Parathyroid adenoma (tissue), 2 donors: ENCODE measurements around the gene MAN1A2.

Source experiments
- H2AFZ ChIP-seq: fragments of 300-600 bp; sonication (generic); one replicate; pipeline ENCODE4 v1.7.0; 2017; ENCODE audit warnings: antibody characterized with exemption, mild to moderate bottlenecking
- H3K27ac ChIP-seq: fragments of 300-600 bp; sonication (generic); one replicate; pipeline ENCODE4 v1.7.0; 2017
- H3K27me3 ChIP-seq: fragments of 300-600 bp; sonication (generic); one replicate; pipeline ENCODE4 v1.7.0; 2017; ENCODE audit warnings: low read length; ENCODE audit not compliant: control insufficient read depth, insufficient read depth
- H3K36me3 ChIP-seq: fragments of 300-600 bp; sonication (generic); one replicate; pipeline ENCODE4 v1.7.0; 2017; ENCODE audit warnings: low read length; ENCODE audit not compliant: control insufficient read depth, insufficient read depth
- H3K4me1 ChIP-seq: fragments of 300-600 bp; sonication (generic); one replicate; pipeline ENCODE4 v1.7.0; 2017; ENCODE audit warnings: control low read depth
- H3K4me2 ChIP-seq: fragments of 300-600 bp; sonication (generic); one replicate; pipeline ENCODE4 v1.7.0; 2017; ENCODE audit warnings: low read length
- H3K4me3 ChIP-seq: fragments of 300-600 bp; sonication (generic); one replicate; pipeline ENCODE4 v1.7.0; 2017; ENCODE audit warnings: low read depth, low read length
- H3K79me2 ChIP-seq: fragments of 300-600 bp; sonication (generic); one replicate; pipeline ENCODE4 v1.7.0; 2017; ENCODE audit warnings: control low read depth
- H3K9ac ChIP-seq: fragments of 300-600 bp; sonication (generic); one replicate; pipeline ENCODE4 v1.7.0; 2017; ENCODE audit warnings: mild to moderate bottlenecking
- H3K9me3 ChIP-seq: fragments of 300-600 bp; sonication (generic); one replicate; pipeline ENCODE4 v1.7.0; 2017; ENCODE audit warnings: low read length; ENCODE audit not compliant: control insufficient read depth
- TF ChIP-seq, protein P1 (sequence below): fragments of 300-600 bp; sonication (generic); IDR thresholded peaks from one replicate; pipeline ENCODE4 v1.7.0; 2017; ENCODE audit warnings: antibody characterized with exemption, mild to moderate bottlenecking
- donor health status: primary hyperparathyroidism.

MAN1A2 gene

DNA sequence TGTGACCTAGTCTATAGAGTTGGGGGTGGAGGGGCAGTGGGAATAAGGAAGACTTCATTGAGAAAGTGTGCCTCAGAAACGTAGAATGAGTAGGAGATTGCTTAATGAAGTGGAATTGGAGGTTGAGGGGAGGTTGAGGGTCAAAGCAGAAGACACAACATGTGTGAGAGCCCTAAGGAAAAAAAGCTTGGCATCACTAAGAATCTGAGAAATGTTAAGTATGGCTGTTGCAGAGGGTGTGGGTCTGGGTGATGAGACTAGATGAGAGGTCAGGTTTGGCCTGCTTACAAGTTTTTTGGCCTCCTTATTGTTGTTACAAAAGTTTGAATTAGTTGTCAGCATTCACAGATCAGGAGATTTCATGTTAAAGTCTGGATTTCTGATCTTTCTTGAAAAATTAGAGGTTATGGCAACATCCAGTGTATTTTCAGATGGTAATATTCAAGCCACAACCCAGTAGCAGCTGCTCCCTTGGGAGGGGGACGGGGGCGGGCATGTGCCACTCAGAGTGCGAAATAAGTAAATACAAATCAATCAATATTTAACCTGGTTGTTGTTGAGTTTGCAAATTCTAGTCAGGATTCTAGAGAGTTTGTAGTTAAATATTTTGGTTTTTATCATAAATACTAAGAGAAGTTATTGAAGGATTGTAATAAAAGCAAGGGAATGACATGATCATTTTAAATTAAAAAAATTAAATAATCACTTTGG is 4.3 kb downstream of the MAN1A2 start:
- H3K27me3 ChIP-seq: no peaks in the 10 kb centered on the region
- no peak overlapping the region for H3K4me3 ChIP-seq
- H3K27ac ChIP-seq: no peak overlapping the region
- H2AFZ ChIP-seq: no peak overlapping the region
- no peaks in the 10 kb centered on the region for H3K36me3 ChIP-seq
- TF ChIP-seq, protein P1, sequence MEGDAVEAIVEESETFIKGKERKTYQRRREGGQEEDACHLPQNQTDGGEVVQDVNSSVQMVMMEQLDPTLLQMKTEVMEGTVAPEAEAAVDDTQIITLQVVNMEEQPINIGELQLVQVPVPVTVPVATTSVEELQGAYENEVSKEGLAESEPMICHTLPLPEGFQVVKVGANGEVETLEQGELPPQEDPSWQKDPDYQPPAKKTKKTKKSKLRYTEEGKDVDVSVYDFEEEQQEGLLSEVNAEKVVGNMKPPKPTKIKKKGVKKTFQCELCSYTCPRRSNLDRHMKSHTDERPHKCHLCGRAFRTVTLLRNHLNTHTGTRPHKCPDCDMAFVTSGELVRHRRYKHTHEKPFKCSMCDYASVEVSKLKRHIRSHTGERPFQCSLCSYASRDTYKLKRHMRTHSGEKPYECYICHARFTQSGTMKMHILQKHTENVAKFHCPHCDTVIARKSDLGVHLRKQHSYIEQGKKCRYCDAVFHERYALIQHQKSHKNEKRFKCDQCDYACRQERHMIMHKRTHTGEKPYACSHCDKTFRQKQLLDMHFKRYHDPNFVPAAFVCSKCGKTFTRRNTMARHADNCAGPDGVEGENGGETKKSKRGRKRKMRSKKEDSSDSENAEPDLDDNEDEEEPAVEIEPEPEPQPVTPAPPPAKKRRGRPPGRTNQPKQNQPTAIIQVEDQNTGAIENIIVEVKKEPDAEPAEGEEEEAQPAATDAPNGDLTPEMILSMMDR: no peak
- peaks cover 11% of the 10 kb centered on the region for H3K79me2 ChIP-seq
- H3K4me1 ChIP-seq: no peaks in the 10 kb centered on the region
- no peaks in the 10 kb centered on the region for H3K9me3 ChIP-seq
- no peak overlapping the region for H3K4me2 ChIP-seq
- no peak overlapping the region for H3K9ac ChIP-seq

DNA sequence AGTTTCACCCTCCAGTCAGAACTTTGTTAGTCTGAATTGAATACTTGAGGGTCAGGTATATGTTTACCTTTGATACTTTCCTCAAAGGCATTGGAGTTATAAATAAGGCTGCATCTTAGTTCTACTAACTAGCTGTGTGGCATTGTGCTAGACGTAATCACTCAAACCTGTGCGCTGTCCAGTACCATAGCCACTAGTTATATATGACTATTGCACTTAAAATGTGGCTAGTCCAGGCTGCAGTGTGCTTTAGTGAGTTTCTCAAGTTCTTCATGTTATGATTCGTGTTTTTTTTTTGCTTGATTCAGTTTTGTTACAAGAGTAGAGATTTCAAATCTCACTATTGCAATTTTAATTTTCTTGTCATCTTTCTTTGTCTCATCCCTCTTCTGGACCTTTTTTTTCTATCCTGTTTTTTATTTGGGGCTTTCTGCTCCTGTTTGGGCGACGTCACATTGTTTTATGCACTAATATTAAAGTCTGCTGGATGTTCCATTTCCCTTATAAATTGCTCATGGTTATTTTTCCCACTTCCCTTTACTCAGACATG is 5.7 kb downstream of the MAN1A2 start:
- TF ChIP-seq, protein P1: no peak
- no peak overlapping the region for H3K9ac ChIP-seq
- no peaks in the 10 kb centered on the region for H3K27me3 ChIP-seq
- no peaks in the 10 kb centered on the region for H3K4me1 ChIP-seq
- no peak overlapping the region for H3K4me3 ChIP-seq
- no peak overlapping the region for H2AFZ ChIP-seq
- H3K36me3 ChIP-seq: no peaks in the 10 kb centered on the region
- no peak overlapping the region for H3K27ac ChIP-seq
- H3K79me2 ChIP-seq: peaks cover 8% of the 10 kb centered on the region
- H3K9me3 ChIP-seq: no peaks in the 10 kb centered on the region
- no peak overlapping the region for H3K4me2 ChIP-seq

DNA sequence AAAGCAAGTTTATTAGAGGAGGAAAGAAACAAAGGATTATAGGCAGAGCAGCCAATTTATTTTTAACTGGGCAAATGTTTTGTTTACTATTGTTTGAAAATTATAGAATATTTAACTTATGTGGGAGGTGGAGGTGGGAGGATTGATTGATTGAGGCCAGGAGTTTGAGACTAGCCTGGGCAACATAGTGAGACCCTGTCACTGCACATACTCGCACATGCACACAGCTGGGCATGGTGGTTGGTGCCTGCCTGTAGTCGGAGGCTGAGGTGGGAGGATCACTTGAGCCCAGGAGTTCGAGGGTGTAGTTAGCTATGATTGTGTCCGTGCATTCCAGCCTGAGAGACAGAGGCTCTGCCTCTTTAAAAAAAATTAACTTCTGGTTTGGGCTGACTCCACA is 6.7 kb downstream of the MAN1A2 start:
- H2AFZ ChIP-seq: no peak overlapping the region
- H3K27me3 ChIP-seq: no peaks in the 10 kb centered on the region
- TF ChIP-seq, protein P1: no peak
- H3K4me3 ChIP-seq: no peak overlapping the region
- H3K27ac ChIP-seq: no peak overlapping the region
- H3K79me2 ChIP-seq: peaks cover 7% of the 10 kb centered on the region
- H3K9ac ChIP-seq: no peak overlapping the region
- H3K9me3 ChIP-seq: no peaks in the 10 kb centered on the region
- no peaks in the 10 kb centered on the region for H3K36me3 ChIP-seq
- H3K4me1 ChIP-seq: no peaks in the 10 kb centered on the region
- H3K4me2 ChIP-seq: no peak overlapping the region

DNA sequence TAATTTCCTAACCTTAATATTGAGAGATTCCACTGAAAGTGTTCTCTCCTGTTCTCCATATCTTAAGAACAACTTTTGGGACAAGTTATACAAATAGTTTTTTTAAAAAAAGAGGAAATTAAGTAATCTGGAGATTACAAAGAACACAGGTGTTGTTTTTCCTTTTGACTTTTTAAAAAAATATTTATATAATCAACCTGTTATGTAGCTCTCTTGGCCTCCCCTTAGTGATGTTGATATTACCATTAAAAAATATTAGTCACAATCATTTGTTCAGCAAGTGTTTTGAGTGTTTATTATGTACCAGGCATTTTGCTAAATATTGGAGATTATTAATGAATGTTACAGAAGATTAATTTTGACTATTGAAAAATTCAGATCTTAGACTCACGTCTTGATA is 8.1 kb downstream of the MAN1A2 start:
- H3K4me1 ChIP-seq: no peaks in the 10 kb centered on the region
- peaks cover 10% of the 10 kb centered on the region for H3K79me2 ChIP-seq
- no peaks in the 10 kb centered on the region for H3K27me3 ChIP-seq
- no peaks in the 10 kb centered on the region for H3K36me3 ChIP-seq
- no peaks in the 10 kb centered on the region for H3K9me3 ChIP-seq
- H3K4me3 ChIP-seq: no peak overlapping the region
- TF ChIP-seq, protein P1: no peak
- no peak overlapping the region for H3K27ac ChIP-seq
- no peak overlapping the region for H2AFZ ChIP-seq
- H3K9ac ChIP-seq: no peak overlapping the region
- H3K4me2 ChIP-seq: no peak overlapping the region
